Sciatic nerve (tissue), 2 donors: ENCODE results near the gene TMEM38B. TPM values are rescaled to one million over a fixed set of nuclear protein-coding genes. Genes with fewer than 3 reads are reported as not detected.

ENCODE experiments used
- ATAC-seq: fragments of 200-7000 bp; cut with Tn5 transposase; one replicate; pipeline ENCODE4 v1.9.1; 2020; ENCODE audit warnings: mild to moderate bottlenecking, moderate library complexity
- DNase-seq: peaks from one replicate; pipeline ENCODE4 v3.0.0-alpha.2; 2020; ENCODE audit warnings: low spot score
- intact Hi-C: fragments of 100-400 bp; cut with DNase I; formaldehyde crosslinking; loops from one replicate; pipeline ENCODE4 v1.14.2; 2022
- total RNA-seq: library from RNA; stranded (reverse); fragmentation: NEBNext Ultra II Directional; extraction: Animal tissue kit (Norgen Biotek cat#: 25700); gene quantifications from one replicate; pipeline ENCODE4 v1.2.1, GENCODE V29; 2021
- donor health status: DM: no; HTN: no; CAD: no.
- donor health status: DM: no; HTN: no; CAD: no.

Gene TMEM38B
- total RNA-seq, 1 donor from 2014 or later: 9.5 TPM

DNA sequence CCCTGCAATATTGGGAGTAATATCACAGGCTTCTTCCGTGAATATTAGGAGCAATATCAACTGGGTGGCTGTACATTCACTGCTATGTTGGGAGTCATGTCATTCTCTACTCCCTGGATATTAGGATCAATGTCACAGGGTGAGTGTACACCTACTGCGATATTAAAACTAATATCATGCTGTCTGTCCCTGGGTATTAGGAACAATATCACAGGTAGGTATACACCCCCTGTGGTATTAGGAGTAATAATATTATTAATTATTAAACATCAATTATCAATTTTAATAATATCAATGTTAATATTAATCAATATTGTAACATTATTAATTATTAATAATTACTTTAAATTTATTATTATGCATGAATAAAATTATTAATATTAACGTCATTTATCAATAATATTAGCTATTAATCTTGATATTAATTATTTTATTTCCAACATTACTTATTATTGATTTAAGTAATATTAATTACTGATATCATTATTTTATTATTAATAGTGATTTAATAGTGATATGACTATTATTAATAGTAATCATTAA is 121.9 kb downstream of the TMEM38B start:
- intact Hi-C loops: no loop called here
- DNase-seq: no peak
- no peak for ATAC-seq

DNA sequence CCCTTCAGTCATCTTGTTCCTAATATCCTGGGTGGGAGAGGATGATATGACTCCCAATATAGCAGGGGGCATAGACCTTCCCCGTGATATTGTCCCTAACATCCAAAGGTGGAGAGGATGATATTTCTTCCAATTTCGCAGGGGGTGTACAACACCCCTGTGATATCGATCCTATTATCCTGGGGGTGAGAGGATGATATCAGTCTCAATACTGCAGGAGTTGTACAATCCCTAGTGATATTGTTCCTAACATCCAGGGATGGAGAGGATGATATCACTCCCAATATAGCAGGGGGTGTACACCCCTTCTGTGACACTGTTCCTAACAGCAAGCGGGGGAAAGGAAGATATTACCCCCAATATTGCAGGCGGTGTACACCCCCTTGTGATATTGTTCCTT is 122.6 kb downstream of the TMEM38B start:
- DNase-seq (no peak), ATAC-seq (no peak)
- intact Hi-C loops: no loop called here

DNA sequence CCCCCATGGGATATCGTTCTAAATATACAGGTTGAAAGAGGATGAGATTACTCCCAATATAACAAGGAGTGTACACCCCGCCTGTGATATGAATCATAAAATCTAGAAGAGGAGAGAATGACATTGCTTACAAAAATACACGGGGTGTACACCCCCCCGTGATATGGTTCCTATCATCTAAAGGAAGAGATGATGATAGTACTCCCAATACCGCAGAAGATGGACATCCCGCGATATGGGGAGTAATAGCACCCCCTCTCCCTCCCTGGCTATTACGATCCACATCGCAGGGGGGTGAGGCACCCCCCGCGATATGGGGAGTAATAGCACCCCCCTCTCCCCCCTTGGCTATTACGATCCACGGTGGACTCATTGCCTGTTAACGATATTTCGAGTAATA is 124.6 kb downstream of the TMEM38B start:
- DNase-seq (no peak), ATAC-seq (no peak)
- intact Hi-C loops: no loop called here

DNA sequence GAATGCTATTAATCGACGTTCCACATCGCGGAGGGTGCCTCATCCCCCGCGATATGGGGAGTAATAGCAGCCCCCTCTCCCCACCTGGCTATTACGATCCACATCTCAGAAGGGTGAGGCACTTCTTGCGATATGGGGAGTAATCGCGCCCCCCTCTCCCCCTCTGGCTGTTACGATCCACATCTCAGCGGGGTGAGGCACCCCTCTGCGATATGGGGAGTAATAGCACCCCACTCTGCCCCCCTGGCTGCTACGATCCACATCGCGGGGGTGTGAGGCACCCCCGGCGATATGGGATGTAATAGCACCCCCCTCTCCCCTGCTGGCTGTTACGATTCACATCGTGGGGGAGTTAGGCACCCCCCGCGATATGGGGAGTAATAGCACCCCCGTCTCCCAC is 128.5 kb downstream of the TMEM38B start:
- intact Hi-C loops: no loop called here
- ATAC-seq (no peak), DNase-seq (no peak)

Other genes with a start within 250 kb of the TMEM38B start
- 14.0 TPM for gene FSD1L, start 246.5 kb upstream of the TMEM38B start, total RNA-seq
- 22.1 TPM for gene FKTN, start 136.4 kb upstream of the TMEM38B start, total RNA-seq
- gene TAL2, start 32.1 kb upstream of the TMEM38B start, total RNA-seq: not detected